Activated naive CD4-positive, alpha-beta T cell treated with anti-CD3 and anti-CD28 coated beads, Interleukin-2, amount 10 ng/mL, durations not matched to agents 7 days and 5 days (primary cell): Measurements from ENCODE around the gene HOXC11.

Source experiments
- CTCF ChIA-PET: fragments of 350-600 bp; sonication (Branson Sonifier 250); formaldehyde crosslinking; loops from one replicate; lab custom pipeline; 2021; ENCODE audit warnings: antibody characterized with exemption; lab: Charles Lee
- DNase-seq: peaks from one replicate; pipeline ENCODE4 v3.0.0-alpha.2; 2020
- H3K27ac Mint-ChIP-seq: one replicate; pipeline ENCODE4 v1.8.0; 2021; ENCODE audit warnings: mild to moderate bottlenecking, moderate library complexity, mixed read lengths
- H3K27me3 Mint-ChIP-seq: one replicate; pipeline ENCODE4 v1.8.0; 2021; ENCODE audit warnings: mild to moderate bottlenecking, mixed read lengths
- H3K36me3 Mint-ChIP-seq: one replicate; pipeline ENCODE4 v1.8.0; 2021; ENCODE audit warnings: mixed read lengths
- H3K4me1 Mint-ChIP-seq: one replicate; pipeline ENCODE4 v1.8.0; 2021; ENCODE audit warnings: mixed read lengths
- H3K4me3 Mint-ChIP-seq: one replicate; pipeline ENCODE4 v1.8.0; 2021; ENCODE audit warnings: mild to moderate bottlenecking, moderate library complexity, mixed read lengths
- H3K9me3 Mint-ChIP-seq: one replicate; pipeline ENCODE4 v1.8.0; 2021; ENCODE audit warnings: mixed read lengths

Gene HOXC11

GRCh38 chr12:53958128-53958527 lies 14.8 kb upstream of the HOXC11 start:
- DNase-seq = no peak
- Mint-ChIP-seq H3K4me1 (peaks cover 7% of the 10 kb centered on the region), H3K27ac (no peak overlapping the region), H3K36me3 (peaks cover 2% of the 10 kb centered on the region), H3K9me3 (no peaks in the 10 kb centered on the region), H3K4me3 (no peak overlapping the region), H3K27me3 (peaks cover 98% of the 10 kb centered on the region)
- CTCF ChIA-PET = interaction anchor here (0.9 to 1.2 kb wide), 2 partner anchors 12 to 243 kb away, joined by 3 to 4 read pairs; no protein-coding TSS in a partner anchor

GRCh38 chr12:53959314-53959713 lies 13.6 kb upstream of the HOXC11 start:
- CTCF ChIA-PET = interaction anchor here (1.0 to 1.2 kb wide), 2 partner anchors 45 to 242 kb away, joined by 3 read pairs; no protein-coding TSS in a partner anchor
- DNase-seq = no peak
- Mint-ChIP-seq H3K27me3 (peaks cover 98% of the 10 kb centered on the region), H3K27ac (no peak overlapping the region), H3K4me3 (no peak overlapping the region), H3K9me3 (no peaks in the 10 kb centered on the region), H3K4me1 (peaks cover 12% of the 10 kb centered on the region), H3K36me3 (no peaks in the 10 kb centered on the region)

- peak overlapping the region; percentile 14 for H3K4me3 Mint-ChIP-seq
- H3K36me3 Mint-ChIP-seq = no peaks in the 10 kb centered on the region
- H3K27ac Mint-ChIP-seq = peak overlapping the region; percentile 80
- peaks cover 98% of the 10 kb centered on the region for H3K27me3 Mint-ChIP-seq
- no peak for DNase-seq
- no peaks in the 10 kb centered on the region for H3K9me3 Mint-ChIP-seq
- CTCF ChIA-PET = no interaction called here
- H3K4me1 Mint-ChIP-seq = peaks cover 19% of the 10 kb centered on the region
Measured at GRCh38 chr12:53960187-53961024, 12.5 kb upstream of the HOXC11 start.

GRCh38 chr12:53961025-53961761 lies 11.7 kb upstream of the HOXC11 start:
- Mint-ChIP-seq H3K27ac (peak overlapping the region; percentile 78), H3K9me3 (no peaks in the 10 kb centered on the region), H3K4me1 (peaks cover 25% of the 10 kb centered on the region), H3K27me3 (peaks cover 98% of the 10 kb centered on the region), H3K4me3 (no peak overlapping the region), H3K36me3 (no peaks in the 10 kb centered on the region)
- no peak for DNase-seq
- CTCF ChIA-PET = no interaction called here

GRCh38 chr12:53963005-53963404 lies 9.9 kb upstream of the HOXC11 start:
- CTCF ChIA-PET = no interaction called here
- H3K4me3 Mint-ChIP-seq = no peak overlapping the region
- no peaks in the 10 kb centered on the region for H3K36me3 Mint-ChIP-seq
- H3K9me3 Mint-ChIP-seq = no peaks in the 10 kb centered on the region
- peaks cover 98% of the 10 kb centered on the region for H3K27me3 Mint-ChIP-seq
- DNase-seq = no peak
- no peak overlapping the region for H3K27ac Mint-ChIP-seq
- H3K4me1 Mint-ChIP-seq = peaks cover 22% of the 10 kb centered on the region

GRCh38 chr12:53963434-53964314 lies 9.3 kb upstream of the HOXC11 start:
- CTCF ChIA-PET = no interaction called here
- no peak overlapping the region for H3K4me3 Mint-ChIP-seq
- peaks cover 22% of the 10 kb centered on the region for H3K4me1 Mint-ChIP-seq
- DNase-seq = no peak
- H3K27me3 Mint-ChIP-seq = peaks cover 98% of the 10 kb centered on the region
- H3K27ac Mint-ChIP-seq = peak overlapping the region; percentile 59
- no peaks in the 10 kb centered on the region for H3K9me3 Mint-ChIP-seq
- H3K36me3 Mint-ChIP-seq = peaks cover 3% of the 10 kb centered on the region

GRCh38 chr12:53964315-53964713 lies 8.6 kb upstream of the HOXC11 start:
- no peak for DNase-seq
- Mint-ChIP-seq H3K4me3 (no peak overlapping the region), H3K27me3 (peaks cover 98% of the 10 kb centered on the region), H3K9me3 (no peaks in the 10 kb centered on the region), H3K27ac (no peak overlapping the region), H3K4me1 (peaks cover 22% of the 10 kb centered on the region), H3K36me3 (peaks cover 3% of the 10 kb centered on the region)
- CTCF ChIA-PET = no interaction called here

- CTCF ChIA-PET = no interaction called here
- Mint-ChIP-seq H3K9me3 (no peaks in the 10 kb centered on the region), H3K36me3 (peaks cover 3% of the 10 kb centered on the region), H3K27ac (peak overlapping the region; percentile 80), H3K4me1 (peaks cover 22% of the 10 kb centered on the region), H3K4me3 (peak overlapping the region; percentile 27), H3K27me3 (peaks cover 98% of the 10 kb centered on the region)
- DNase-seq = no peak
Measured at GRCh38 chr12:53965281-53966084, 7.4 kb upstream of the HOXC11 start.

- Mint-ChIP-seq H3K36me3 (peaks cover 3% of the 10 kb centered on the region), H3K9me3 (no peaks in the 10 kb centered on the region), H3K4me3 (no peak overlapping the region), H3K27ac (peak overlapping the region; percentile 42), H3K4me1 (peaks cover 22% of the 10 kb centered on the region), H3K27me3 (peaks cover 98% of the 10 kb centered on the region)
- CTCF ChIA-PET = no interaction called here
- no peak for DNase-seq
Measured at GRCh38 chr12:53966085-53966384, 6.9 kb upstream of the HOXC11 start.

- H3K4me3 Mint-ChIP-seq = no peak overlapping the region
Measured at GRCh38 chr12:53966385-53967133, 6.4 kb upstream of the HOXC11 start.

GRCh38 chr12:53967421-53967925 lies 5.5 kb upstream of the HOXC11 start:
- H3K4me3 Mint-ChIP-seq = no peak overlapping the region
- H3K9me3 Mint-ChIP-seq = no peaks in the 10 kb centered on the region
- no peak for DNase-seq
- peaks cover 100% of the 10 kb centered on the region for H3K27me3 Mint-ChIP-seq
- H3K4me1 Mint-ChIP-seq = peaks cover 22% of the 10 kb centered on the region
- peaks cover 3% of the 10 kb centered on the region for H3K36me3 Mint-ChIP-seq
- CTCF ChIA-PET = no interaction called here
- no peak overlapping the region for H3K27ac Mint-ChIP-seq

More at GRCh38 chr12:53966385-53967133, 6.4 kb upstream of the HOXC11 start:
- H3K27me3 Mint-ChIP-seq = peaks cover 98% of the 10 kb centered on the region
- H3K36me3 Mint-ChIP-seq = peaks cover 3% of the 10 kb centered on the region
- no peak for DNase-seq
- H3K9me3 Mint-ChIP-seq = no peaks in the 10 kb centered on the region
- H3K27ac Mint-ChIP-seq = peak overlapping the region; percentile 42
- H3K4me1 Mint-ChIP-seq = peaks cover 22% of the 10 kb centered on the region
- CTCF ChIA-PET = no interaction called here

- no peak for DNase-seq
- Mint-ChIP-seq H3K27ac (no peak overlapping the region), H3K4me1 (peaks cover 28% of the 10 kb centered on the region), H3K36me3 (peaks cover 7% of the 10 kb centered on the region), H3K27me3 (peaks cover 100% of the 10 kb centered on the region), H3K4me3 (no peak overlapping the region), H3K9me3 (no peaks in the 10 kb centered on the region)
- CTCF ChIA-PET = interaction anchor here (0.7 kb wide), 1 partner anchor 163 kb away, joined by 4 read pairs; no protein-coding TSS in a partner anchor
Measured at GRCh38 chr12:53968214-53969127, 4.5 kb upstream of the HOXC11 start.
